IMR-90 (cell line): Measurements from ENCODE around the gene TMCC1.

Source experiments
- CHD1 ChIP-seq: IDR thresholded peaks from 2 replicates; pipeline ENCODE4 v1.6.1; 2012; ENCODE audit warnings: low read depth, low read length, improper control_type of control experiment
- CTCF ChIP-seq: conservative IDR thresholded peaks from 2 replicates; pipeline ENCODE4 v1.5.1; 2012; ENCODE audit warnings: mild to moderate bottlenecking, low read depth, low read length, improper control_type of control experiment
- MXI1 ChIP-seq: IDR thresholded peaks from 2 replicates; pipeline ENCODE4 v1.6.1; 2012; ENCODE audit warnings: low read depth, mild to moderate bottlenecking, low read length, moderate library complexity, borderline replicate concordance
- POLR2A ChIP-seq: IDR thresholded peaks from 2 replicates; pipeline ENCODE4 v1.6.1; 2012; ENCODE audit warnings: mild to moderate bottlenecking, low read depth, low read length

DNA sequence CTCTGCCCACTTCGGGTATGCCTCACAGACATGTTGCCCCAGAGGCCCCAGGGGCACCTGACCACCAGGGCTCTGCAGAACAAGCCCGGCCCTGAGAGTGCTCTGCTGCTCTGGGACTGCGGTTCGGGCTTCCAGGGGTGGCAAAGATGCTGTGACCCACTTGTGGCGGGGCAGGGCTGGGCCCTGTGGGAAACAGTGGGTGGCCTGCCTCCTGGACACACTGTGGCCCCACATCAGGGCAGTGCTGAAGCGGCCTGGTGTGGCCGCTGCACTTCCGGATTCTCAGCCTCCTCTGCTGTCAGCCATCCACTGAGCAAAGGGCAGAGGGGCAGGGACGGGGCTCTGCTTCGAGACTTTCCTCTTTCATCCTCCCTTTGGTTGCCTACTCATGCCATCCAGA is 260.5 kb downstream of the TMCC1 start:
- TF ChIP-seq MXI1 (no peak), CHD1 (no peak), CTCF (no peak), POLR2A (no peak)
